Frontal cortex (tissue), 4 donors: ENCODE results near the gene ANKRD49. TPM values are rescaled to one million over a fixed set of nuclear protein-coding genes. Genes with fewer than 3 reads are reported as not detected.

ENCODE experiments used
- DNase-seq, 2 donors: peaks; one replicate each; pipeline ENCODE4 v3.0.0; 2012; ENCODE audit warnings: low spot score in 2 of 2
- FAIRE-seq: peaks from 2 replicates; lab custom pipeline; 2012; peaks lifted over from hg19 to GRCh38; lab: Jason Lieb, UNC
- small RNA-seq: library from RNA; depleted of rRNA; stranded (forward); fragments of <200 nt; gene quantifications from one replicate; pipeline ENCODE3, GENCODE V24; 2014
- total RNA-seq: library from RNA; depleted of rRNA; stranded (reverse); fragments of >200 nt; gene quantifications from one replicate; pipeline ENCODE4 v1.2.3, GENCODE V29; 2014
- donor health status: control.
- donor health status: control.
- donor health status: control.

ANKRD49 gene
- total RNA-seq, 1 donor from 2014 or later: 25.3 TPM

GRCh38 chr11:94537031-94537600 lies 43.3 kb downstream of the ANKRD49 start:
- DNase-seq: no peak
- no peak for FAIRE-seq

GRCh38 chr11:94539420-94539819 lies 45.6 kb downstream of the ANKRD49 start:
- FAIRE-seq (no peak), DNase-seq (no peak)

GRCh38 chr11:94543695-94544645 lies 50.2 kb downstream of the ANKRD49 start, which contains the start of gene FUT4:
TSS of gene FUT4 (plus strand) at chr11:94543921. CDS start at chr11:94544134, 213 bp downstream.
- DNase-seq: peak; percentile 69 to 79
- FAIRE-seq: no peak

- no peak for FAIRE-seq
- peak in 1 of 2 donors; percentile 29 for DNase-seq
Observed at GRCh38 chr11:94544646-94545263, 51.0 kb downstream of the ANKRD49 start.

GRCh38 chr11:94545264-94546161 lies 51.7 kb downstream of the ANKRD49 start:
- no peak for FAIRE-seq
- no peak for DNase-seq

GRCh38 chr11:94546162-94546470 lies 52.3 kb downstream of the ANKRD49 start:
- no peak for DNase-seq

GRCh38 chr11:94546886-94547285 lies 53.1 kb downstream of the ANKRD49 start:
- no peak for DNase-seq
- FAIRE-seq: no peak

More at GRCh38 chr11:94546162-94546470, 52.3 kb downstream of the ANKRD49 start:
- no peak for FAIRE-seq

GRCh38 chr11:94549146-94549545 lies 55.4 kb downstream of the ANKRD49 start:
- FAIRE-seq: no peak

More at GRCh38 chr11:94549146-94549545, 55.4 kb downstream of the ANKRD49 start:
- no peak for DNase-seq

Small RNA genes lying within 50 kb of the gene (small RNA-seq; reads per million reads assigned to genes)
- gene MIR548L: 0.31 reads per million, percentile 14 among the genes with 10 or more reads in this experiment

Other genes with a start within 250 kb of the ANKRD49 start
- gene IZUMO1R, start 189.4 kb upstream of the ANKRD49 start, total RNA-seq: not detected
- gene GPR83, start 92.6 kb upstream of the ANKRD49 start, total RNA-seq: 1.2 TPM
- gene MRE11, start 140 bp upstream of the ANKRD49 start, total RNA-seq: 12.6 TPM
- not detected for gene C11orf97, start 18.5 kb downstream of the ANKRD49 start, total RNA-seq
- gene FUT4, start 49.9 kb downstream of the ANKRD49 start, total RNA-seq: 7.3 TPM
- 7.7 TPM for gene PIWIL4, start 73.4 kb downstream of the ANKRD49 start, total RNA-seq